Measurements from ENCODE around the gene LCE5A. TPM values are rescaled to one million over a fixed set of nuclear protein-coding genes. Genes with fewer than 3 reads are reported as not detected.

LCE5A gene
- total RNA-seq, 2 donors from 2014 or later: not detected

DNA sequence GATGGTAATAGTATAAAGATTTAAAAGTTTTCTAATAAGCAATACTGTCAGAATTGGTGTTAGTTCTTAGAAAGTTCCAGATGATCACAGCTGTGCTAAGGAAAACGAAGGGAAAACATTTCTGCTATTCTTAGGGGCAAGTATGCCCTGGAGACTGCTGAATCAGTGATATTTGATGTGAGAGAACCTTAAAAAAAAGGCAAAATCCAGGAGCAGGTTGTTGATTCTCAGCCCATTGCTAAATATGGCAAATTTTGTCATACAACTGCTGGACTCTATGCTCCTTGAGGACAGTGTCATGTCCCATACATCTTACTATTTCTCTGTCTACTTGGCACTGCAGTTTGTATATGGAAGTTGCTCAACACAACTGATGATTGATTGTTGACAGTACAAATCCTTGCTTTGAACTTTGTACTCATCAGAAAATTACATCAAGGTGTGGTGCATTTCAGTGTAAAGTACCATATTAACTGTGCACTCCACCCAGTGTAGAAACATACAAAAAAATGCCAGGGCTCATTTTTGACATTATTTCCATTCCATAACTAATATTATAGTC is 14.6 kb downstream of the LCE5A start:
- DNase-seq (ENCODE audit: low spot score): no peak
- no peak overlapping the region for H3K4me3 ChIP-seq
- no peaks in the 10 kb centered on the region for H3K27me3 ChIP-seq (replicated peaks; ENCODE audit: insufficient read depth)
- intact Hi-C loops (cut with DNase I): no loop called here
- TF ChIP-seq POLR2AphosphoS5 (IDR thresholded peaks at IDR 0.05) (no peak), POLR2A (IDR thresholded peaks at IDR 0.05) (no peak)
- TF ChIP-seq, protein P1, sequence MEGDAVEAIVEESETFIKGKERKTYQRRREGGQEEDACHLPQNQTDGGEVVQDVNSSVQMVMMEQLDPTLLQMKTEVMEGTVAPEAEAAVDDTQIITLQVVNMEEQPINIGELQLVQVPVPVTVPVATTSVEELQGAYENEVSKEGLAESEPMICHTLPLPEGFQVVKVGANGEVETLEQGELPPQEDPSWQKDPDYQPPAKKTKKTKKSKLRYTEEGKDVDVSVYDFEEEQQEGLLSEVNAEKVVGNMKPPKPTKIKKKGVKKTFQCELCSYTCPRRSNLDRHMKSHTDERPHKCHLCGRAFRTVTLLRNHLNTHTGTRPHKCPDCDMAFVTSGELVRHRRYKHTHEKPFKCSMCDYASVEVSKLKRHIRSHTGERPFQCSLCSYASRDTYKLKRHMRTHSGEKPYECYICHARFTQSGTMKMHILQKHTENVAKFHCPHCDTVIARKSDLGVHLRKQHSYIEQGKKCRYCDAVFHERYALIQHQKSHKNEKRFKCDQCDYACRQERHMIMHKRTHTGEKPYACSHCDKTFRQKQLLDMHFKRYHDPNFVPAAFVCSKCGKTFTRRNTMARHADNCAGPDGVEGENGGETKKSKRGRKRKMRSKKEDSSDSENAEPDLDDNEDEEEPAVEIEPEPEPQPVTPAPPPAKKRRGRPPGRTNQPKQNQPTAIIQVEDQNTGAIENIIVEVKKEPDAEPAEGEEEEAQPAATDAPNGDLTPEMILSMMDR (IDR thresholded peaks at IDR 0.05): no peak
- WGBS: 26% methylated on average over 1 of the region's 1 CpG
- H3K36me3 ChIP-seq: no peaks in the 10 kb centered on the region
- no peak overlapping the region for H3K27ac ChIP-seq
- no peaks in the 10 kb centered on the region for H3K4me1 ChIP-seq (replicated peaks)
- H3K9me3 ChIP-seq: no peaks in the 10 kb centered on the region

DNA sequence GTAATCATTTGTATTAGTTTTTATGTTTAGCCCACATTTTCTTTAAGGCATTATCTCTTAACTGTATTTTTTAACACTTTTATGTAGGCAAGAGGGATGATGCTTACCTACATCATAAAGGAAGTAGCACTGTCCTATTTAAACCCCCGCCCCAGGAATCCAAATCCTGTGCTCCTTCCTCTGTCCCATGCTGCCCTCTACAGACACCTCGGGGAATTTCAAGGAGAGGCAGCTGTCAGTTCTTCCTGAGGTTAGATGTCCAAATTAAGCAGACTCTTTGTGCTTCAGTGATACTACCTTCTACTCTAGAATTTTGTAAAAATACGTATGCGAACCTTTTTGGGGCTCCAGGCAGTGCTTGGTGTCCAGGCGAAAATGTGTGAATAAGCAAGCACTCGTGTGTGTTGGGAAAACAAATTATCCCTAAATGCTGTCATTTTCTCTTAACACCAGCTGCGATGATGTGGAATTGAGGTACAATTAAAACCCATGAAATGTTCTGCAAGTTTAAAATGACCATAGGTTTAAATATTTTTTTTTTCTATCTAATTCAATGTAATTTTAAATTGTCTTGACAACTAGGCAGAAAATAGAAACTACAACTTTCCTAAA is 22.8 kb downstream of the LCE5A start:
- no peak for DNase-seq (ENCODE audit: low spot score)
- no peaks in the 10 kb centered on the region for H3K4me1 ChIP-seq (replicated peaks)
- H3K27me3 ChIP-seq (replicated peaks; ENCODE audit: insufficient read depth): no peaks in the 10 kb centered on the region
- no peak overlapping the region for H3K4me3 ChIP-seq
- H3K9me3 ChIP-seq: no peaks in the 10 kb centered on the region
- no peaks in the 10 kb centered on the region for H3K36me3 ChIP-seq
- no peak overlapping the region for H3K27ac ChIP-seq
- WGBS: 42% methylated on average over 7 of the region's 7 CpGs
- intact Hi-C loops (cut with DNase I): no loop called here
- TF ChIP-seq, protein P1 (IDR thresholded peaks at IDR 0.05): no peak
- no peak for TF ChIP-seq POLR2AphosphoS5 (IDR thresholded peaks at IDR 0.05)
- TF ChIP-seq POLR2A (IDR thresholded peaks at IDR 0.05): no peak

DNA sequence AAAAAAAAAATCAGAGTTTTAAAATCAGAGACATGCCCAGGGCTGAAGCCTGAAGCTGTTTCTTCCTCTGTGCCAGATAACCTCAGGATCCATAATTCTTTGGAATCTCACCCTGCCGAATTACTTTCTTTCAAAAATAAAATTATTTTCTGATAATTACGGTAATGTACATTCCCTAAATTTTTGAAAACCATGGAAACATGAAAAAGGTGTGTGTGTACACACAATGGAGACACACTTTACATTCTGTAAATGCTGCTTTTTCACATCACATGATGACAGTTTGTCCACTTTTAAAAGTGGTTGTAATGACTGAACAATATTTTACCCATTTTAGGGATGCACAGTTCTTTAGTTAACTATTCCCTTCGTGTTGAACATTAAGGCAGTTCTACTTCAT is 25.2 kb downstream of the LCE5A start:
- DNase-seq (ENCODE audit: low spot score): no peak
- Histone ChIP-seq H3K27me3 (replicated peaks; ENCODE audit: insufficient read depth) (no peaks in the 10 kb centered on the region), H3K4me1 (replicated peaks) (no peaks in the 10 kb centered on the region), H3K4me3 (no peak overlapping the region), H3K36me3 (no peaks in the 10 kb centered on the region), H3K9me3 (no peaks in the 10 kb centered on the region), H3K27ac (no peak overlapping the region)
- TF ChIP-seq, protein P1 (IDR thresholded peaks at IDR 0.05): no peak
- TF ChIP-seq POLR2AphosphoS5 (IDR thresholded peaks at IDR 0.05) (no peak), POLR2A (IDR thresholded peaks at IDR 0.05) (no peak)
- 71% methylated on average over 3 of the region's 3 CpGs for WGBS
- intact Hi-C loops (cut with DNase I): no loop called here

DNA sequence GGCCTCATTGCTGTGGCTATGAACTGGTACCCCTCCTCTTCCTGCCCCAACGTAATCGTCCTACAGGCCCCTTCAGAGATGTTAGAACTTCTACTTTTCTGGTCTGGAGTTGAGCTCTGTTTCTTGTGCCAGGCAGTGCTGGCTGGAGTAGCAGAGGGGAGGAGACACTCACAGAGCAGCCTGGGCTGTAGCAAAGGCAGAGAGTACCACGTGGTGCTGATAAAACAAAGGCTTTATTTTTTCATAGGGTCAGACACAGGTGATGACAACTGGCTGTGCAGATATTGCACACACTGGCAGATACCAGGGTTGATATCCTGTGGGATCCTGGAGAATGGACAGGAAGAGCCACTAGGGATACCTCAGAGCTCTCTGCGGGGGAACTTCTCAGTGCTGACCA is 26.9 kb downstream of the LCE5A start:
- Histone ChIP-seq H3K36me3 (no peaks in the 10 kb centered on the region), H3K4me1 (replicated peaks) (no peaks in the 10 kb centered on the region), H3K27me3 (replicated peaks; ENCODE audit: insufficient read depth) (no peaks in the 10 kb centered on the region), H3K4me3 (no peak overlapping the region), H3K9me3 (no peaks in the 10 kb centered on the region), H3K27ac (no peak overlapping the region)
- TF ChIP-seq POLR2A (IDR thresholded peaks at IDR 0.05): no peak
- TF ChIP-seq, protein P1 (IDR thresholded peaks at IDR 0.05): no peak
- TF ChIP-seq POLR2AphosphoS5 (IDR thresholded peaks at IDR 0.05): no peak
- no peak for DNase-seq (ENCODE audit: low spot score)
- WGBS: 39% methylated on average over 4 of the region's 4 CpGs
- intact Hi-C loops (cut with DNase I): no loop called here

DNA sequence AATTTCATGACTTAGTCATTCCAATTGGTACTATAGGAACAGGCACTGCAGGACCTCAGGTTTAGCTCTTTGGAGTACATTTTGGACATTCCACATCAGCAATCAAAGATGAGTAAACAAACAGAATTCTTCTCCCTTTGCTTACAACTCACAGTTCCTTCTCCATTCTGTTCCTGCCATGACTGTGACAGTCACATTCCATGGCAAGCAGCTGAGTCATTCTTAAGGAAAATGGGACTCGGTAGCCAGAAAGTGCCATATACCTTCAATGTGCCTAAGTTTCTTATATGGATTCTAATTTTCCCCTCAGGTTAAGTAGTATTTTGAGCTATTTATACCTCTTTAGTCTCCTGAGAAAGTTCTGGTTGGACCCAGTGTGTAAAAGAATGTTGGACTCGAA is 29.3 kb downstream of the LCE5A start:
- WGBS: 67% methylated on average over 2 of the region's 2 CpGs

More for the DNA sequence above, 29.3 kb downstream of the LCE5A start:
- H3K4me1 ChIP-seq (replicated peaks): no peaks in the 10 kb centered on the region
- no peak overlapping the region for H3K27ac ChIP-seq
- intact Hi-C loops (cut with DNase I): no loop called here
- DNase-seq (ENCODE audit: low spot score): no peak
- H3K36me3 ChIP-seq: no peaks in the 10 kb centered on the region
- no peaks in the 10 kb centered on the region for H3K9me3 ChIP-seq
- TF ChIP-seq, protein P1 (IDR thresholded peaks at IDR 0.05): no peak
- no peak for TF ChIP-seq POLR2AphosphoS5 (IDR thresholded peaks at IDR 0.05)
- no peak for TF ChIP-seq POLR2A (IDR thresholded peaks at IDR 0.05)
- H3K27me3 ChIP-seq (replicated peaks; ENCODE audit: insufficient read depth): no peaks in the 10 kb centered on the region
- no peak overlapping the region for H3K4me3 ChIP-seq
